HepG2 (cell line): ENCODE data around the gene MLC1. TPM values are rescaled to one million over a fixed set of nuclear protein-coding genes. Genes with fewer than 3 reads are reported as not detected.

Source experiments
- ATAC-seq: fragments of 200-7000 bp; cut with Tn5 transposase; 3 replicates; pipeline ENCODE4 v1.9.1; 2020; ENCODE audit warnings: mild to moderate bottlenecking, moderate library complexity
- BruUV-seq: library from RNA; stranded (reverse); fragments of 400-500 nt; replicated peaks from 2 replicates; lab custom pipeline; 2021; lab: Mats Ljungman, UMichigan
- CTCF ChIA-PET: fragments of 300-600 bp; formaldehyde crosslinking; extraction: SDS; loops from one replicate; lab custom pipeline; 2021; ENCODE audit warnings: low total read pairs, inconsistent platforms, low intra/inter-chr PET ratio; lab: Yijun Ruan, JAX
- POLR2A ChIA-PET: fragments of 350-600 bp; sonication (Branson Sonifier 250); formaldehyde crosslinking; loops from one replicate; lab custom pipeline; 2020; ENCODE audit warnings: antibody characterized with exemption, inconsistent platforms; lab: Yijun Ruan, JAX
- DNase-seq: peaks from one replicate; pipeline ENCODE4 v3.0.0-alpha.2; 2015; ENCODE audit warnings: low spot score
- FAIRE-seq: peaks from 3 replicates; lab custom pipeline; 2011; peaks lifted over from hg19 to GRCh38; lab: Jason Lieb, UNC
- H2AFZ ChIP-seq: one replicate; pipeline ENCODE4 v1.6.1; 2011; ENCODE audit warnings: low read length, inconsistent platforms
- H3K27ac ChIP-seq: fragments of 300-600 bp; 3 replicates; pipeline ENCODE4 v1.8.0; 2011; ENCODE audit warnings: mixed run types, mild to moderate bottlenecking, mixed read lengths, low read length, inconsistent platforms; ENCODE audit not compliant: insufficient read depth; ENCODE audit errors: extremely low read length
- H3K27me3 ChIP-seq, 2 experiments: fragments of 200-600 bp in 1 of 2; 2 replicates in 1 of 2; 3 replicates in 1 of 2; pipeline versions ENCODE4 v1.6.0 to v1.8.0; 2011; ENCODE audit warnings: low read length in 2 of 2, mild to moderate bottlenecking in 2 of 2, moderate library complexity in 2 of 2, inconsistent platforms in 1 of 2; ENCODE audit not compliant: insufficient read depth in 2 of 2, control insufficient read depth in 1 of 2
- H3K36me3 ChIP-seq, 2 experiments: fragments of 200-600 bp in 1 of 2; replicated peaks in 1 of 2; 2 replicates in 1 of 2; 3 replicates in 1 of 2; pipeline versions ENCODE4 v1.5.1 to v1.8.0; 2011; ENCODE audit warnings: low read length in 2 of 2, inconsistent platforms in 1 of 2; ENCODE audit not compliant: insufficient read depth in 2 of 2, control insufficient read depth in 1 of 2
- H3K4me1 ChIP-seq: 2 replicates; pipeline ENCODE4 v1.5.1; 2012; ENCODE audit warnings: low read length, inconsistent platforms; ENCODE audit not compliant: insufficient read depth
- H3K4me2 ChIP-seq: 2 replicates; pipeline ENCODE4 v1.6.0; 2011; ENCODE audit warnings: low read depth, low read length, inconsistent platforms
- H3K4me3 ChIP-seq, 3 experiments: fragments of 200-600 bp in 1 of 3; sonication (generic), shearing (Covaris generic) in 1 of 3; replicated peaks in 1 of 3; 2 replicates each; pipeline ENCODE4 v1.5.1; 2011 to 2016; ENCODE audit warnings: low read length in 3 of 3, inconsistent platforms in 2 of 3, low read depth in 2 of 3, mild to moderate bottlenecking in 2 of 3, control low read depth in 1 of 3, mixed read lengths in 1 of 3; ENCODE audit not compliant: insufficient read depth in 1 of 3
- H3K79me2 ChIP-seq: one replicate; pipeline ENCODE4 v1.6.1; 2011; ENCODE audit warnings: low read length, inconsistent platforms; ENCODE audit not compliant: insufficient read depth
- H3K9ac ChIP-seq: 2 replicates; pipeline ENCODE4 v1.6.0; 2011; ENCODE audit warnings: mild to moderate bottlenecking, low read depth, low read length, inconsistent platforms; ENCODE audit not compliant: insufficient read depth
- H3K9me3 ChIP-seq: 2 replicates; pipeline ENCODE4 v1.5.1; 2012; ENCODE audit warnings: mild to moderate bottlenecking, low read length
- H4K20me1 ChIP-seq: 2 replicates; pipeline ENCODE4 v1.6.0; 2011; ENCODE audit warnings: inconsistent platforms, mild to moderate bottlenecking, low read length, moderate library complexity; ENCODE audit not compliant: insufficient read depth
- FOSL1 ChIP-seq: sonication (generic); formaldehyde crosslinking; IDR thresholded peaks from 2 replicates; pipeline ENCODE4 v1.9.0; 2021; ENCODE audit warnings: missing genetic modification reagents, borderline replicate concordance
- GLI4 ChIP-seq: sonication (generic); formaldehyde crosslinking; IDR thresholded peaks from 2 replicates; pipeline ENCODE4 v1.5.1; 2020; ENCODE audit warnings: missing genetic modification reagents, mild to moderate bottlenecking, moderate library complexity, borderline replicate concordance
- HBP1 ChIP-seq: IDR thresholded peaks from 2 replicates; pipeline ENCODE4 v1.6.1; 2016; ENCODE audit warnings: low read depth, control low read depth
- KMT2B ChIP-seq: IDR thresholded peaks from 2 replicates; pipeline ENCODE4 v1.6.1; 2016; ENCODE audit warnings: missing genetic modification reagents, missing compliant biosample characterization
- MAX ChIP-seq: IDR thresholded peaks from 2 replicates; pipeline ENCODE4 v1.6.1; 2012; ENCODE audit warnings: inconsistent platforms
- NFE2L2 ChIP-seq: fragments of 150-350 bp; IDR thresholded peaks from 2 replicates; pipeline ENCODE4 v1.6.1; 2014; ENCODE audit warnings: low read length
- NR2C2 ChIP-seq: sonication (generic); formaldehyde crosslinking; IDR thresholded peaks from 2 replicates; pipeline ENCODE4 v1.4.0; 2020; ENCODE audit warnings: missing genetic modification reagents, mild to moderate bottlenecking, moderate library complexity, borderline replicate concordance
- PCBP1 ChIP-seq: fragments of 200-400 bp; formaldehyde crosslinking; IDR thresholded peaks from 2 replicates; pipeline ENCODE4 v1.6.1; 2017; ENCODE audit warnings: mild to moderate bottlenecking, low read depth, low read length, borderline replicate concordance
- POGZ ChIP-seq: sonication (generic); formaldehyde crosslinking; IDR thresholded peaks from 2 replicates; pipeline ENCODE4 v1.4.0; 2020; ENCODE audit warnings: mild to moderate bottlenecking, missing genetic modification reagents
- SNRNP70 ChIP-seq: fragments of 200-400 bp; formaldehyde crosslinking; IDR thresholded peaks from 2 replicates; pipeline ENCODE4 v1.6.1; 2017; ENCODE audit warnings: mild to moderate bottlenecking, low read depth, low read length, moderate library complexity
- TRAFD1 ChIP-seq: sonication (generic); formaldehyde crosslinking; IDR thresholded peaks from 2 replicates; pipeline ENCODE4 v1.5.1; 2020; ENCODE audit warnings: missing genetic modification reagents, mild to moderate bottlenecking, borderline replicate concordance
- ZBTB3 ChIP-seq: sonication (generic); formaldehyde crosslinking; IDR thresholded peaks from 2 replicates; pipeline ENCODE4 v1.4.0; 2020; ENCODE audit warnings: low read depth, mild to moderate bottlenecking, moderate library complexity, missing genetic modification reagents, borderline replicate concordance
- ZNF251 ChIP-seq: sonication (generic); formaldehyde crosslinking; IDR thresholded peaks from 2 replicates; pipeline ENCODE4 v1.9.0; 2021; ENCODE audit warnings: mild to moderate bottlenecking, missing genetic modification reagents
- WGBS: methylation state at CpG from one replicate; pipeline ENCODE4 v1.1.6; 2017; ENCODE audit warnings: low lambda C conversion rate; 5-methylcytosine and 5-hydroxymethylcytosine counted together
- in situ Hi-C: cut with HindIII; loops from 2 replicates; pipeline ENCODE4 v1.10.0; 2017; ENCODE audit warnings: low pct_unique_long_range_greater_than_20kb; ENCODE audit not compliant: extremely low pct_ligation_motif_present
- intact Hi-C: fragments of 100-400 bp; cut with micrococcal nuclease; formaldehyde crosslinking; loops from one replicate; pipeline ENCODE4 v1.10.0; 2022; ENCODE audit not compliant: unreplicated experiment
- polyA plus RNA-seq, 8 experiments: library from polyadenylated mRNA; depleted of rRNA in 3 of 8; stranded (reverse) in 7 of 8; unstranded in 1 of 8; fragments of >200 nt; fragmentation: Illumina TruSeq in 4 of 8; extraction: Trizol in 4 of 8; gene quantifications; 2 replicates each; pipeline versions ENCODE4 v1.2.1 to v1.2.3, GENCODE V29; 2011 to 2016; ENCODE audit warnings: low read depth in 4 of 8, missing spikeins in 1 of 8, mixed read lengths in 1 of 8; ENCODE audit not compliant: insufficient read depth in 1 of 8
- total RNA-seq, 5 experiments: library from RNA; depleted of rRNA; stranded (reverse); fragments of >200 nt; fragmentation: Illumina TruSeq; extraction: Trizol; gene quantifications; 2 replicates each; pipeline ENCODE4 v1.2.3, GENCODE V29; 2016; ENCODE audit warnings: low read depth in 1 of 5

Gene MLC1
- total and polyA plus RNA-seq, 2 of the 13 experiments (the other 11 are each of a cell fraction or from before 2014, with no cell fraction given), result not detected

GRCh38 chr22:50035976-50036724 is 49.1 kb downstream of the MLC1 start:
- no peak for ATAC-seq
- no peak for FAIRE-seq
- H3K9me3 ChIP-seq, result no peaks in the 10 kb centered on the region
- H4K20me1 ChIP-seq, result no peaks in the 10 kb centered on the region
- H3K27ac ChIP-seq, result no peak overlapping the region
- BruUV-seq, result no TSS peak
- no peak overlapping the region for H2AFZ ChIP-seq
- no peaks in the 10 kb centered on the region for H3K4me1 ChIP-seq
- DNase-seq, result no peak
- in situ Hi-C loops (no loop called here), intact Hi-C loops (loop anchor here (10.0 kb wide), 1 partner anchor 271 kb away; no protein-coding TSS in a partner anchor)
- WGBS, result 41% methylated on average over 9 of the region's 23 CpGs
- ChIA-PET CTCF (no interaction called here), POLR2A (no interaction called here)
- TF ChIP-seq ZNF251 (CRISPR knock-in tag) (no peak), MAX (no peak), NR2C2 (CRISPR knock-in tag) (no peak), KMT2B (CRISPR knock-in tag) (no peak), GLI4 (no peak), FOSL1 (CRISPR knock-in tag) (no peak), PCBP1 (no peak), TRAFD1 (CRISPR knock-in tag) (no peak), POGZ (no peak), SNRNP70 (no peak), ZBTB3 (CRISPR knock-in tag) (no peak), HBP1 (no peak), NFE2L2 (no peak)
- H3K4me2 ChIP-seq, result no peak overlapping the region
- H3K36me3 ChIP-seq, result no peaks in the 10 kb centered on the region
- H3K79me2 ChIP-seq, result no peaks in the 10 kb centered on the region
- H3K9ac ChIP-seq, result no peak overlapping the region
- no peak overlapping the region for H3K4me3 ChIP-seq
- peaks cover 8 to 65% of the 10 kb centered on the region in 2 experiments for H3K27me3 ChIP-seq
